K562 treated with DMSO at 1 percent for 48 hours (cell line): Measurements from ENCODE around the gene DMWD. TPM values are rescaled to one million over a fixed set of nuclear protein-coding genes. Genes with fewer than 3 reads are reported as not detected.

Source experiments
- total RNA-seq: library from RNA; unstranded; fragments of 300-600 nt; gene quantifications from 2 replicates; pipeline ENCODE4 v1.2.3, GENCODE V29; 2022; ENCODE audit warnings: low replicate concordance; ENCODE audit errors: extremely low read depth

Gene DMWD, protein sequence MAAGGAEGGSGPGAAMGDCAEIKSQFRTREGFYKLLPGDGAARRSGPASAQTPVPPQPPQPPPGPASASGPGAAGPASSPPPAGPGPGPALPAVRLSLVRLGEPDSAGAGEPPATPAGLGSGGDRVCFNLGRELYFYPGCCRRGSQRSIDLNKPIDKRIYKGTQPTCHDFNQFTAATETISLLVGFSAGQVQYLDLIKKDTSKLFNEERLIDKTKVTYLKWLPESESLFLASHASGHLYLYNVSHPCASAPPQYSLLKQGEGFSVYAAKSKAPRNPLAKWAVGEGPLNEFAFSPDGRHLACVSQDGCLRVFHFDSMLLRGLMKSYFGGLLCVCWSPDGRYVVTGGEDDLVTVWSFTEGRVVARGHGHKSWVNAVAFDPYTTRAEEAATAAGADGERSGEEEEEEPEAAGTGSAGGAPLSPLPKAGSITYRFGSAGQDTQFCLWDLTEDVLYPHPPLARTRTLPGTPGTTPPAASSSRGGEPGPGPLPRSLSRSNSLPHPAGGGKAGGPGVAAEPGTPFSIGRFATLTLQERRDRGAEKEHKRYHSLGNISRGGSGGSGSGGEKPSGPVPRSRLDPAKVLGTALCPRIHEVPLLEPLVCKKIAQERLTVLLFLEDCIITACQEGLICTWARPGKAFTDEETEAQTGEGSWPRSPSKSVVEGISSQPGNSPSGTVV
- total RNA-seq, result not detected in 2 replicates

GRCh38 chr19:45792470-45793177 lies at the start of gene DMWD:
Gene DMWD (minus strand): TSS chr19:45792845. CDS start chr19:45792756, 89 bp downstream.

GRCh38 chr19:45814851-45815480 lies 22.3 kb upstream of the DMWD start, which contains the start of gene RSPH6A:
Gene RSPH6A (minus strand): TSS chr19:45815308. CDS start chr19:45815176, 132 bp downstream.

DNA sequence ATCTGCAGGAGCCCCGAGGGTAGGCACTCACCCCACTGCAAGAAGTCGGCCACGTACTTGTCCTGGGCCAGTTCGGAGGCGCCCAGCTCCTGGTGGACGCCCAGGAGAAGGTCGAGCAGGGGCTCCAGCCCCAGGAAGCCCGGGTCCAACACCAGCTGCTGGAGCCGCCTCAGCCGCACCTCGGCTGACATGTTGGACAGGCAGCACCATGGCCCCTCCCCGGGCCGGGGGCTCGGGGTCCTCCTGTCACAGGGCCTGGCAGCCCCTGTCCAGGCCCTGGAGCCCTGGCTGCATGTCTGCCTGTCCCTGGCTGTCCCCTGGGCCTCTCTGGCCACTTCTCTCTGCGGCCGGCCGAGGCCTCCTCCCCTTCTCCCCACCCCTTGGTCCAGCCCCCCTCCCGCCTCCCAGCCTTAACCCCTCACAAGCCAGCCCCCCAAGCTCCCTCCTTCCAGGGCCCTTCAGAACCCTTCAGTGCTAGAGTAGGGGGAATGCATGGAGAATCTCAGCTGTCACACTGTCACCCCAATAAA lies 10.4 kb downstream of the DMWD start, which contains the start of gene DMPK:
DMPK (minus strand) TSS at position 329 of the 530 bp plus-strand sequence; CDS start at position 191, 138 bp downstream.

DNA sequence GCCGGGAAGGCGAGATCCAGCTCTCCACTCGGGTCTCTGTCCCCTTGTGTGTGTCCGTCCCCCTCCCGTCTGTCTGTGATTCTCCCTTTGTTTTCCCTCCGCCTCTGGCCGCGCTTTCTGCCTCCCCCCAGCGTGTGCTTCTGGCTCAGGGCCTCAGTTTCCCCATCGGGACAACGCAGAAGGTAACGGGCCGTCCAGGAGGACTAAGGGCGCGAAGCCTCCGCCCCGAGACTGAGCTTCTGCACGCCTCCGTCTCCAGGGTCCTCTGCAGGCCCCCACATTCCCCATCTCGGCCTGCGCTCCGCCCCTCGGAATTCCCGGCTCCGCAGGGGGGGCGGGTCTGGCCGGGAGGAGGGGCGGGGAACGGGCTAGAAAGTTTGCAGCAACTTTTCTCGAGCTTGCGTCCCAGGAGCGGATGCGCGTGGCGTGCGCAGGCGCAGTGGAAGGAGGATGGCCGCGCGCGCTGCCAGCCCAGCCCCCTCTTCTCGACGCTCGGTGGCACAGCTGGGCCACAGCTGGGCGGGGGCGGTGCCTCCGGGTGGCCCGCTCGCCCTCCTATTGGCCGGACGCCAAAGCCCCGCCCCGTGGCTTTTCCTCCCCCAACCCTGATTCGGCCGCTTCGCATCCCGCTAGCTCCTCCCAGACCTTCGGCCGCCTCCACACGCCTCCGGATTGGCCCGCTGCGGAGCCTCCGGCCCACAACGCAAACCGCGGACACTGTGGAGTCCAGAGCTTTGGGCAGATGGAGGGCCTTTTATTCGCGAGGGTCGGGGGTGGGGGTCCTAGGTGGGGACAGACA lies 23.5 kb downstream of the DMWD start, which contains the start of gene SIX5:
SIX5 (minus strand) TSS at position 269 of the 799 bp plus-strand sequence. CDS start 408 bp downstream, outside the sequence.

GRCh38 chr19:45733160-45733810 lies 59.4 kb downstream of the DMWD start, which contains the start of gene MEIOSIN:
Gene MEIOSIN (plus strand): TSS chr19:45733439. CDS start chr19:45735377, 1,938 bp downstream.

Other genes starting within 250 kb of the DMWD start
- not detected in 2 replicates for gene OPA3, start 208.0 kb downstream of the DMWD start, total RNA-seq
- not detected in 2 replicates for gene GPR4, start 190.6 kb downstream of the DMWD start, total RNA-seq
- not detected in 2 replicates for gene EML2, start 153.4 kb downstream of the DMWD start, total RNA-seq
- not detected in 2 replicates for gene GIPR, start 124.6 kb downstream of the DMWD start, total RNA-seq
- not detected in 2 replicates for gene SNRPD2, start 100.9 kb downstream of the DMWD start, total RNA-seq
- not detected in 2 replicates for gene QPCTL, start 100.2 kb downstream of the DMWD start, total RNA-seq
- gene FBXO46, start 61.9 kb downstream of the DMWD start, total RNA-seq, result not detected in 2 replicates
- gene MEIOSIN, start 59.4 kb downstream of the DMWD start, total RNA-seq, result not detected in 2 replicates
- gene SIX5, start 23.6 kb downstream of the DMWD start, total RNA-seq, result not detected in 2 replicates
- gene DMPK, start 10.4 kb downstream of the DMWD start, total RNA-seq, result not detected in 2 replicates
- gene RSPH6A, start 22.5 kb upstream of the DMWD start, total RNA-seq, result not detected in 2 replicates
- not detected in 2 replicates for gene SYMPK, start 70.3 kb upstream of the DMWD start, total RNA-seq
- not detected in 2 replicates for gene FOXA3, start 71.5 kb upstream of the DMWD start, total RNA-seq
- gene IRF2BP1, start 93.3 kb upstream of the DMWD start, total RNA-seq, result not detected in 2 replicates
- not detected in 2 replicates for gene MYPOP, start 109.8 kb upstream of the DMWD start, total RNA-seq
- gene NANOS2, start 121.9 kb upstream of the DMWD start, total RNA-seq, result not detected in 2 replicates
- not detected in 2 replicates for gene NOVA2, start 181.0 kb upstream of the DMWD start, total RNA-seq
- not detected in 2 replicates for gene CCDC61, start 202.6 kb upstream of the DMWD start, total RNA-seq
- gene PGLYRP1, start 230.2 kb upstream of the DMWD start, total RNA-seq, result not detected in 2 replicates
- gene IGFL4, start 248.2 kb upstream of the DMWD start, total RNA-seq, result not detected in 2 replicates